Activated naive CD4-positive, alpha-beta T cell treated with anti-CD3 and anti-CD28 coated beads for 36 hours (primary cell): Measurements from ENCODE around the gene CYS1. TPM values are rescaled to one million over a fixed set of nuclear protein-coding genes. Genes with fewer than 3 reads are reported as not detected.
"Not testable (repeated sequence)": the region's sequence is repeated elsewhere in the genome, so short reads cannot be mapped to it uniquely, and the experiment has no call there.

Source experiments
- CTCF ChIA-PET: fragments of 350-600 bp; sonication (Branson Sonifier 250); formaldehyde crosslinking; loops from one replicate; lab custom pipeline; 2021; ENCODE audit warnings: antibody characterized with exemption; lab: Charles Lee
- DNase-seq: peaks from one replicate; pipeline ENCODE4 v3.0.0-alpha.2; 2020
- H3K27ac Mint-ChIP-seq: one replicate; pipeline ENCODE4 v1.8.0; 2021; ENCODE audit warnings: mild to moderate bottlenecking, mixed read lengths
- H3K27me3 Mint-ChIP-seq: one replicate; pipeline ENCODE4 v1.8.0; 2021; ENCODE audit warnings: low read depth, mixed read lengths
- H3K36me3 Mint-ChIP-seq: one replicate; pipeline ENCODE4 v1.8.0; 2021; ENCODE audit warnings: low read depth, mixed read lengths
- H3K4me1 Mint-ChIP-seq: one replicate; pipeline ENCODE4 v1.8.0; 2021; ENCODE audit warnings: low read depth, mixed read lengths
- H3K4me3 Mint-ChIP-seq: one replicate; pipeline ENCODE4 v1.8.0; 2021; ENCODE audit warnings: mild to moderate bottlenecking, moderate library complexity, mixed read lengths
- H3K9me3 Mint-ChIP-seq: one replicate; pipeline ENCODE4 v1.8.0; 2021; ENCODE audit warnings: mixed read lengths
- intact Hi-C: fragments of 100-400 bp; cut with micrococcal nuclease; formaldehyde crosslinking; loops from one replicate; pipeline ENCODE4 v1.15.1; 2023
- total RNA-seq, 2 experiments: library from RNA; stranded (reverse); gene quantifications; one replicate each; pipeline ENCODE4 v1.2.3, GENCODE V29; 2021

CYS1 gene
- total RNA-seq, 2 experiments from 2014 or later, result not detected

- Mint-ChIP-seq H3K27me3 (no peaks in the 10 kb centered on the region), H3K27ac (no peak overlapping the region)
- DNase-seq, result no peak
Measured at GRCh38 chr2:10034333-10035052, 45.7 kb downstream of the CYS1 start.

GRCh38 chr2:10033251-10034006 is 46.8 kb downstream of the CYS1 start:
- Mint-ChIP-seq H3K4me3 (no peak overlapping the region), H3K9me3 (no peaks in the 10 kb centered on the region), H3K27me3 (no peaks in the 10 kb centered on the region), H3K36me3 (no peaks in the 10 kb centered on the region), H3K4me1 (peaks cover 16% of the 10 kb centered on the region), H3K27ac (no peak overlapping the region)
- DNase-seq, result no peak
- intact Hi-C loops, result no loop called here
- CTCF ChIA-PET, result interaction anchor here (0.5 to 0.6 kb wide), 2 partner anchors 49 to 599 kb away, joined by 3 to 5 read pairs; no protein-coding TSS in a partner anchor

More at GRCh38 chr2:10034333-10035052, 45.7 kb downstream of the CYS1 start:
- intact Hi-C loops, result no loop called here
- Mint-ChIP-seq H3K9me3 (no peaks in the 10 kb centered on the region), H3K4me3 (no peak overlapping the region), H3K36me3 (no peaks in the 10 kb centered on the region), H3K4me1 (peaks cover 7% of the 10 kb centered on the region)
- CTCF ChIA-PET, result interaction anchor here (1.9 to 2.0 kb wide), 3 partner anchors 38 to 220 kb away, joined by 6 to 12 read pairs (median 8); no protein-coding TSS in a partner anchor

- Mint-ChIP-seq H3K36me3 (no peaks in the 10 kb centered on the region), H3K4me1 (peaks cover 16% of the 10 kb centered on the region), H3K9me3 (no peaks in the 10 kb centered on the region), H3K27ac (no peak overlapping the region), H3K27me3 (no peaks in the 10 kb centered on the region), H3K4me3 (no peak overlapping the region)
- intact Hi-C loops, result no loop called here
- DNase-seq, result no peak
- CTCF ChIA-PET, result no interaction called here
Measured at GRCh38 chr2:10032746-10033105, 47.5 kb downstream of the CYS1 start.

GRCh38 chr2:10031886-10032745 is 48.1 kb downstream of the CYS1 start:
- CTCF ChIA-PET, result interaction anchor here (1.4 kb wide), 1 partner anchor 217 kb away, joined by 3 read pairs; no protein-coding TSS in a partner anchor
- Mint-ChIP-seq H3K4me1 (peaks cover 16% of the 10 kb centered on the region), H3K27me3 (no peaks in the 10 kb centered on the region), H3K4me3 (no peak overlapping the region), H3K36me3 (no peaks in the 10 kb centered on the region), H3K9me3 (no peaks in the 10 kb centered on the region), H3K27ac (no peak overlapping the region)
- DNase-seq, result no peak
- intact Hi-C loops, result no loop called here

GRCh38 chr2:10030798-10031197 is 49.4 kb downstream of the CYS1 start:
- intact Hi-C loops, H3K27me3 Mint-ChIP-seq, H3K9me3 Mint-ChIP-seq, H3K36me3 Mint-ChIP-seq, H3K27ac Mint-ChIP-seq, DNase-seq, H3K4me3 Mint-ChIP-seq: not testable (repeated sequence)
- H3K4me1 Mint-ChIP-seq, result peaks cover 16% of the 10 kb centered on the region
- CTCF ChIA-PET, result interaction anchor here (1.2 kb wide), 2 partner anchors 47 to 253 kb away, joined by 3 to 5 read pairs; no protein-coding TSS in a partner anchor

GRCh38 chr2:10030311-10030736 is 49.9 kb downstream of the CYS1 start:
- Mint-ChIP-seq H3K36me3 (no peaks in the 10 kb centered on the region), H3K9me3 (no peaks in the 10 kb centered on the region), H3K4me1 (peaks cover 16% of the 10 kb centered on the region), H3K27ac (no peak overlapping the region), H3K4me3 (no peak overlapping the region), H3K27me3 (no peaks in the 10 kb centered on the region)
- no peak for DNase-seq
- CTCF ChIA-PET, result interaction anchor here (0.8 to 2.1 kb wide), 4 partner anchors 46 to 261 kb away, joined by 3 to 15 read pairs (median 4); no protein-coding TSS in a partner anchor
- intact Hi-C loops, result no loop called here

GRCh38 chr2:10029875-10030223 is 50.4 kb downstream of the CYS1 start:
- Mint-ChIP-seq H3K4me3 (no peak overlapping the region), H3K36me3 (no peaks in the 10 kb centered on the region), H3K4me1 (peaks cover 16% of the 10 kb centered on the region), H3K9me3 (no peaks in the 10 kb centered on the region), H3K27ac (no peak overlapping the region), H3K27me3 (no peaks in the 10 kb centered on the region)
- CTCF ChIA-PET, result interaction anchor here (0.6 to 2.1 kb wide), 7 partner anchors 9 to 261 kb away, joined by 3 to 15 read pairs (median 3); no protein-coding TSS in a partner anchor
- intact Hi-C loops, result loop anchor here (2.0 kb wide), 1 partner anchor 37 kb away; no protein-coding TSS in a partner anchor
- no peak for DNase-seq

GRCh38 chr2:10028988-10029874 is 51.0 kb downstream of the CYS1 start:
- H3K27ac Mint-ChIP-seq, result no peak overlapping the region
- H3K9me3 Mint-ChIP-seq, result no peaks in the 10 kb centered on the region
- CTCF ChIA-PET, result interaction anchor here (0.6 to 2.1 kb wide), 8 partner anchors 8 to 260 kb away, joined by 3 to 15 read pairs (median 4); no protein-coding TSS in a partner anchor
- H3K36me3 Mint-ChIP-seq, result no peaks in the 10 kb centered on the region
- H3K4me3 Mint-ChIP-seq, result no peak overlapping the region
- intact Hi-C loops, result loop anchor here (2.0 kb wide), 1 partner anchor 36 kb away; no protein-coding TSS in a partner anchor
- H3K4me1 Mint-ChIP-seq, result peaks cover 16% of the 10 kb centered on the region
- DNase-seq, result peak; percentile 77
- H3K27me3 Mint-ChIP-seq, result no peaks in the 10 kb centered on the region

GRCh38 chr2:10028407-10028987 is 51.7 kb downstream of the CYS1 start:
- H3K27ac Mint-ChIP-seq, result no peak overlapping the region
- no peaks in the 10 kb centered on the region for H3K27me3 Mint-ChIP-seq
- no peak for DNase-seq
- no peak overlapping the region for H3K4me3 Mint-ChIP-seq
- intact Hi-C loops, result loop anchor here (2.0 kb wide), 1 partner anchor 36 kb away; no protein-coding TSS in a partner anchor
- H3K9me3 Mint-ChIP-seq, result no peaks in the 10 kb centered on the region
- peaks cover 16% of the 10 kb centered on the region for H3K4me1 Mint-ChIP-seq
- CTCF ChIA-PET, result interaction anchor here (0.7 to 2.1 kb wide), 7 partner anchors 14 to 259 kb away, joined by 3 to 15 read pairs (median 4); no protein-coding TSS in a partner anchor
- no peaks in the 10 kb centered on the region for H3K36me3 Mint-ChIP-seq

- H3K4me3 Mint-ChIP-seq, result no peak overlapping the region
Measured at GRCh38 chr2:10027660-10028330, 52.4 kb downstream of the CYS1 start.

More at GRCh38 chr2:10027660-10028330, 52.4 kb downstream of the CYS1 start:
- CTCF ChIA-PET, result interaction anchor here (0.7 to 2.0 kb wide), 3 partner anchors 21 to 214 kb away, joined by 3 to 7 read pairs (median 5); no protein-coding TSS in a partner anchor
- no peak for DNase-seq
- intact Hi-C loops, result loop anchor here (2.0 kb wide), 1 partner anchor 35 kb away; no protein-coding TSS in a partner anchor
- Mint-ChIP-seq H3K27me3 (no peaks in the 10 kb centered on the region), H3K36me3 (no peaks in the 10 kb centered on the region), H3K27ac (no peak overlapping the region), H3K4me1 (peaks cover 16% of the 10 kb centered on the region), H3K9me3 (no peaks in the 10 kb centered on the region)
